IMR-90 (cell line): ENCODE results near the gene TTC19. TPM values are rescaled to one million over a fixed set of nuclear protein-coding genes. Genes with fewer than 3 reads are reported as not detected.

Experiments
- ATAC-seq: fragments of 200-7000 bp; cut with Tn5 transposase; 2 replicates; pipeline ENCODE4 v1.9.1; 2020; ENCODE audit warnings: low read depth, mild to moderate bottlenecking, moderate library complexity
- BruUV-seq: library from RNA; stranded (reverse); fragments of 400-500 nt; replicated peaks from 2 replicates; lab custom pipeline; 2021; lab: Mats Ljungman, UMichigan
- CTCF ChIA-PET: fragments of 300-600 bp; formaldehyde crosslinking; extraction: SDS; loops from one replicate; lab custom pipeline; 2021; ENCODE audit warnings: antibody characterized with exemption; lab: Yijun Ruan, JAX
- POLR2A ChIA-PET: fragments of 300-600 bp; sonication (Branson Sonifier 250); formaldehyde crosslinking; loops from one replicate; lab custom pipeline; 2022; ENCODE audit warnings: antibody characterized with exemption; ENCODE audit not compliant: unreplicated experiment; lab: Charles Lee
- DNase-seq: peaks from one replicate; pipeline ENCODE4 v3.0.0; 2013
- H2AFZ ChIP-seq: replicated peaks from 2 replicates; pipeline ENCODE3; 2013; ENCODE audit warnings: low read length, mild to moderate bottlenecking; ENCODE audit not compliant: poor library complexity
- H2AK5ac ChIP-seq: 2 replicates; pipeline ENCODE4 v1.6.1; 2013; ENCODE audit warnings: low read depth, low read length, inconsistent platforms
- H2AK9ac ChIP-seq: replicated peaks from 2 replicates; pipeline ENCODE3; 2013; ENCODE audit warnings: mild to moderate bottlenecking, low read depth, low read length, moderate library complexity; ENCODE audit not compliant: poor library complexity
- H2BK120ac ChIP-seq: 2 replicates; pipeline ENCODE4 v1.6.1; 2013; ENCODE audit warnings: low read depth, low read length, inconsistent platforms
- H2BK15ac ChIP-seq: 3 replicates; pipeline ENCODE4 v1.6.1; 2013; ENCODE audit warnings: low read depth, low read length, inconsistent platforms
- H2BK20ac ChIP-seq: 2 replicates; pipeline ENCODE4 v1.6.1; 2013; ENCODE audit warnings: low read depth, mild to moderate bottlenecking, inconsistent platforms, low read length, moderate library complexity
- H2BK5ac ChIP-seq: 2 replicates; pipeline ENCODE4 v1.6.1; 2013; ENCODE audit warnings: mild to moderate bottlenecking, low read depth, low read length, inconsistent platforms; ENCODE audit not compliant: poor library complexity, severe bottlenecking
- H3K14ac ChIP-seq: replicated peaks from 2 replicates; pipeline ENCODE4 v1.6.1; 2013; ENCODE audit warnings: low read depth, low read length, inconsistent platforms
- H3K18ac ChIP-seq: 2 replicates; pipeline ENCODE4 v1.6.1; 2013; ENCODE audit warnings: low read depth, low read length, control low read depth
- H3K23ac ChIP-seq: 2 replicates; pipeline ENCODE4 v1.6.1; 2013; ENCODE audit warnings: low read depth, low read length, inconsistent platforms
- H3K27ac ChIP-seq: 2 replicates; pipeline ENCODE4 v1.5.1; 2013; ENCODE audit warnings: mild to moderate bottlenecking, control low read depth, low read length; ENCODE audit not compliant: insufficient read depth
- H3K27me3 ChIP-seq: 2 replicates; pipeline ENCODE4 v1.6.1; 2013; ENCODE audit warnings: low read length; ENCODE audit not compliant: control insufficient read depth, insufficient read depth
- H3K36me3 ChIP-seq: 2 replicates; pipeline ENCODE4 v1.6.1; 2013; ENCODE audit warnings: low read length, mixed read lengths; ENCODE audit not compliant: control insufficient read depth, insufficient read depth
- H3K4ac ChIP-seq: 2 replicates; pipeline ENCODE4 v1.6.1; 2013; ENCODE audit warnings: low read depth, low read length, inconsistent platforms
- H3K4me1 ChIP-seq: 2 replicates; pipeline ENCODE4 v1.6.1; 2013; ENCODE audit warnings: low read length, mixed read lengths; ENCODE audit not compliant: control insufficient read depth, insufficient read depth
- H3K4me2 ChIP-seq: 2 replicates; pipeline ENCODE4 v1.6.1; 2013; ENCODE audit warnings: low read depth, mild to moderate bottlenecking, control low read depth, low read length, moderate library complexity
- H3K4me3 ChIP-seq: 2 replicates; pipeline ENCODE4 v1.5.1; 2013; ENCODE audit warnings: low read depth, mild to moderate bottlenecking, control low read depth, low read length, moderate library complexity; ENCODE audit not compliant: insufficient read depth
- H3K56ac ChIP-seq: 2 replicates; pipeline ENCODE4 v1.6.1; 2013; ENCODE audit warnings: low read length, inconsistent platforms; ENCODE audit not compliant: insufficient read depth; ENCODE audit errors: extremely low read depth
- H3K79me1 ChIP-seq, 2 experiments: 2 replicates each; pipeline ENCODE4 v1.6.1; 2013; ENCODE audit warnings: low read length in 2 of 2, inconsistent platforms in 1 of 2, low read depth in 1 of 2
- H3K9ac ChIP-seq: 2 replicates; pipeline ENCODE4 v1.6.1; 2013; ENCODE audit warnings: low read depth, low read length, control low read depth
- H3K9me1 ChIP-seq: 2 replicates; pipeline ENCODE4 v1.6.1; 2013; ENCODE audit warnings: low read length, inconsistent platforms; ENCODE audit not compliant: insufficient read depth
- H3K9me3 ChIP-seq: 2 replicates; pipeline ENCODE4 v1.6.1; 2013; ENCODE audit warnings: low read length; ENCODE audit not compliant: control insufficient read depth, insufficient read depth
- H4K20me1 ChIP-seq: 2 replicates; pipeline ENCODE4 v1.6.1; 2013; ENCODE audit warnings: low read length, inconsistent platforms; ENCODE audit not compliant: insufficient read depth
- H4K5ac ChIP-seq: 2 replicates; pipeline ENCODE4 v1.6.1; 2013; ENCODE audit warnings: mild to moderate bottlenecking, low read depth, low read length, control low read depth
- H4K8ac ChIP-seq, 2 experiments: 2 replicates each; pipeline ENCODE4 v1.6.1; 2013; ENCODE audit warnings: low read depth in 2 of 2, low read length in 2 of 2, control low read depth in 1 of 2, inconsistent platforms in 1 of 2
- H4K91ac ChIP-seq: 2 replicates; pipeline ENCODE4 v1.6.1; 2013; ENCODE audit warnings: low read depth, low read length, inconsistent platforms; ENCODE audit not compliant: insufficient read depth
- BHLHE40 ChIP-seq: fragments of 150-350 bp; IDR thresholded peaks from 2 replicates; pipeline ENCODE4 v1.6.1; 2016; ENCODE audit warnings: mild to moderate bottlenecking, low read depth, low read length
- CEBPB ChIP-seq: IDR thresholded peaks from 2 replicates; pipeline ENCODE4 v1.6.1; 2012; ENCODE audit warnings: low read depth, low read length, improper control_type of control experiment
- CHD1 ChIP-seq: IDR thresholded peaks from 2 replicates; pipeline ENCODE4 v1.6.1; 2012; ENCODE audit warnings: low read depth, low read length, improper control_type of control experiment
- ELK1 ChIP-seq: fragments of 150-350 bp; IDR thresholded peaks from 2 replicates; pipeline ENCODE4 v1.6.1; 2016; ENCODE audit warnings: low read depth, mild to moderate bottlenecking, low read length, moderate library complexity, borderline replicate concordance
- FOS ChIP-seq: fragments of 150-350 bp; IDR thresholded peaks from 2 replicates; pipeline ENCODE4 v1.6.1; 2016; ENCODE audit warnings: low read depth, low read length
- MAFK ChIP-seq: IDR thresholded peaks from 2 replicates; pipeline ENCODE4 v1.6.1; 2012; ENCODE audit warnings: low read depth, low read length, improper control_type of control experiment
- MAZ ChIP-seq: IDR thresholded peaks from 2 replicates; pipeline ENCODE4 v1.6.1; 2012; ENCODE audit warnings: low read depth, mild to moderate bottlenecking, low read length, improper control_type of control experiment, moderate library complexity, borderline replicate concordance
- MXI1 ChIP-seq: IDR thresholded peaks from 2 replicates; pipeline ENCODE4 v1.6.1; 2012; ENCODE audit warnings: low read depth, mild to moderate bottlenecking, low read length, moderate library complexity, borderline replicate concordance
- NFE2L2 ChIP-seq: fragments of 150-350 bp; IDR thresholded peaks from 2 replicates; pipeline ENCODE4 v1.6.1; 2016; ENCODE audit warnings: low read depth, mild to moderate bottlenecking, low read length
- POLR2A ChIP-seq: IDR thresholded peaks from 2 replicates; pipeline ENCODE4 v1.6.1; 2012; ENCODE audit warnings: mild to moderate bottlenecking, low read depth, low read length
- RAD21 ChIP-seq: IDR thresholded peaks from 2 replicates; pipeline ENCODE4 v1.6.1; 2012; ENCODE audit warnings: low read length, improper control_type of control experiment
- RCOR1 ChIP-seq: IDR thresholded peaks from 2 replicates; pipeline ENCODE4 v1.6.1; 2012; ENCODE audit warnings: mild to moderate bottlenecking, low read length, improper control_type of control experiment; ENCODE audit not compliant: insufficient replicate concordance
- SMC3 ChIP-seq: fragments of 150-350 bp; IDR thresholded peaks from 2 replicates; pipeline ENCODE4 v1.6.1; 2016; ENCODE audit warnings: low read depth, mild to moderate bottlenecking, antibody characterized with exemption, low read length, moderate library complexity
- USF2 ChIP-seq: fragments of 150-350 bp; IDR thresholded peaks from 2 replicates; pipeline ENCODE4 v1.6.1; 2017; ENCODE audit warnings: mild to moderate bottlenecking, antibody characterized with exemption, low read length, low read depth
- WGBS, 2 experiments: methylation state at CpG; one replicate each; pipeline versions ENCODE4 v1.1.5 to v1.1.7; 2013; ENCODE audit warnings: missing lambda C conversion rate in 2 of 2; ENCODE audit not compliant: insufficient read length in 1 of 2; ENCODE audit errors: extremely low coverage in 2 of 2; 5-methylcytosine and 5-hydroxymethylcytosine counted together
- dilution Hi-C: fragments of 300-500 bp; cut with HindIII; formaldehyde crosslinking; loops from one replicate; pipeline ENCODE4 v1.14.3; 2018; ENCODE audit warnings: low sequenced_read_pairs; ENCODE audit not compliant: unreplicated experiment
- in situ Hi-C: fragments of 300-500 bp; cut with MboI; formaldehyde crosslinking; loops from 3 replicates; pipeline ENCODE4 v1.14.3; 2019; ENCODE audit warnings: low sequenced_read_pairs, inconsistent platforms, mixed read lengths
- intact Hi-C: fragments of 100-400 bp; cut with micrococcal nuclease; formaldehyde crosslinking; loops from 2 replicates; pipeline ENCODE4 v1.10.0; 2022
- polyA plus RNA-seq, 3 experiments: library from polyadenylated mRNA; depleted of rRNA; stranded (reverse); fragments of >200 nt; gene quantifications; 2 replicates each; pipeline ENCODE4 v1.2.3, GENCODE V29; 2012; ENCODE audit warnings: low replicate concordance in 1 of 3
- total RNA-seq: library from RNA; depleted of rRNA; stranded (reverse); fragments of >200 nt; gene quantifications from 2 replicates; pipeline ENCODE4 v1.2.3, GENCODE V29; 2012

TTC19 gene
- total and polyA plus RNA-seq, 2 of the 4 experiments (the other 2 are of a cell fraction): 8.3 to 12.9 TPM

GRCh38 chr17:15981646-15982580 is 17.7 kb upstream of the TTC19 start:
- Histone ChIP-seq H3K36me3 (peaks cover 16% of the 10 kb centered on the region), H2AK9ac (peak overlapping the region; percentile 52), H3K27me3 (no peaks in the 10 kb centered on the region), H2BK20ac (peak overlapping the region; percentile 71), H2BK15ac (peak overlapping the region; percentile 79; the same call in 2 of the 3 replicates), H3K4me2 (no peak overlapping the region; the same call in 1 of the 2 replicates), H2AFZ (peak overlapping the region; percentile 4), H3K9me1 (peaks cover 4% of the 10 kb centered on the region; the same call in 1 of the 2 replicates), H2AK5ac (peak overlapping the region; percentile 80), H3K56ac (no peak overlapping the region; the same call in 1 of the 2 replicates), H3K27ac (peak overlapping the region; percentile 85), H4K91ac (no peak overlapping the region; the same call in 1 of the 2 replicates), H3K9me3 (no peaks in the 10 kb centered on the region), H2BK5ac (peak overlapping the region; percentile 90), H3K4me3 (no peak overlapping the region), H4K5ac (peak overlapping the region; percentile 78), H3K9ac (no peak overlapping the region), H3K14ac (peak overlapping the region; percentile 49), H4K20me1 (no peaks in the 10 kb centered on the region), H3K4me1 (peaks cover 2% of the 10 kb centered on the region), H4K8ac (peak overlapping the region in 1 of 2 experiments; percentile 71; a peak in 2 of 4 replicates), H3K23ac (peak overlapping the region; percentile 44; the same call in 1 of the 2 replicates), H3K18ac (peak overlapping the region; percentile 88), H2BK120ac (peak overlapping the region; percentile 79), H3K4ac (peak overlapping the region; percentile 65), H3K79me1 (peaks cover 4 to 21% of the 10 kb centered on the region in 2 experiments; a peak in 2 of 4 replicates)
- dilution Hi-C loops (no loop called here), intact Hi-C loops (no loop called here), in situ Hi-C loops (no loop called here)
- ChIA-PET POLR2A (no interaction called here), CTCF (no interaction called here)
- BruUV-seq: no TSS peak
- WGBS, 2 experiments: no CpG with 5 or more reads among the region's 5 CpGs
- peak; percentile 93 for ATAC-seq
- DNase-seq: peak; percentile 84
- TF ChIP-seq NFE2L2 (peak; percentile 94), CEBPB (peak; percentile 82), MXI1 (no peak), CHD1 (no peak), RCOR1 (peak; percentile 26), RAD21 (no peak), MAFK (peak; percentile 72), SMC3 (no peak), FOS (peak; percentile 30; the same call in 1 of the 2 replicates), ELK1 (no peak), BHLHE40 (no peak), POLR2A (no peak), MAZ (no peak), USF2 (no peak)
